HG02938 (cell line): ENCODE results near the gene QKI.
A peak's percentile ranks its signal among the peaks of the same experiment; 100 is the strongest.
"Not testable (repeated sequence)": the region's sequence is repeated elsewhere in the genome, so short reads cannot be mapped to it uniquely, and the experiment has no call there.

Source experiments
- ATAC-seq: cut with Tn5 transposase; IDR thresholded peaks from one replicate; pipeline ENCODE4 v1.9.1; 2021; ENCODE audit warnings: mild to moderate bottlenecking, moderate library complexity; ENCODE audit not compliant: unreplicated experiment

Gene QKI

GRCh38 chr6:163414117-163414945 lies at the start of gene QKI:
Gene QKI, plus strand, starts transcription at chr6:163414718. Its CDS starts 476 bp downstream, at chr6:163415194.
- peak; percentile 31 for ATAC-seq

- ATAC-seq = no peak
Observed at GRCh38 chr6:163366288-163366687, 48.2 kb upstream of the QKI start.

GRCh38 chr6:163367497-163368183 lies 46.9 kb upstream of the QKI start:
- ATAC-seq = no peak

GRCh38 chr6:163369141-163369540 lies 45.4 kb upstream of the QKI start:
- ATAC-seq = no peak

- ATAC-seq = no peak
Observed at GRCh38 chr6:163369628-163370365, 44.7 kb upstream of the QKI start.

- no peak for ATAC-seq
Observed at GRCh38 chr6:163370464-163371117, 43.9 kb upstream of the QKI start.

GRCh38 chr6:163371129-163371528 lies 43.4 kb upstream of the QKI start:
- ATAC-seq = no peak

- ATAC-seq = no peak
Observed at GRCh38 chr6:163373240-163373639, 41.3 kb upstream of the QKI start.

GRCh38 chr6:163375361-163375760 lies 39.2 kb upstream of the QKI start:
- ATAC-seq = no peak

GRCh38 chr6:163376187-163376586 lies 38.3 kb upstream of the QKI start:
- ATAC-seq = no peak

GRCh38 chr6:163377561-163377960 lies 37.0 kb upstream of the QKI start:
- no peak for ATAC-seq

GRCh38 chr6:163380216-163380615 lies 34.3 kb upstream of the QKI start:
- no peak for ATAC-seq

GRCh38 chr6:163381118-163381756 lies 33.3 kb upstream of the QKI start:
- ATAC-seq = no peak

- ATAC-seq = not testable (repeated sequence)
Observed at GRCh38 chr6:163383396-163383795, 31.1 kb upstream of the QKI start.

- no peak for ATAC-seq
Observed at GRCh38 chr6:163383912-163384311, 30.6 kb upstream of the QKI start.

GRCh38 chr6:163384510-163384909 lies 30.0 kb upstream of the QKI start:
- ATAC-seq = no peak

GRCh38 chr6:163385503-163385902 lies 29.0 kb upstream of the QKI start:
- ATAC-seq = not testable (repeated sequence)

- no peak for ATAC-seq
Observed at GRCh38 chr6:163386329-163386908, 28.1 kb upstream of the QKI start.

- ATAC-seq = no peak
Observed at GRCh38 chr6:163387317-163387716, 27.2 kb upstream of the QKI start.

- ATAC-seq = no peak
Observed at GRCh38 chr6:163389354-163389753, 25.2 kb upstream of the QKI start.
